Keratinocyte (primary cell): ENCODE data around the gene SEMA3F. TPM values are rescaled to one million over a fixed set of nuclear protein-coding genes. Genes with fewer than 3 reads are reported as not detected.

ENCODE experiments used
- DNase-seq: peaks from one replicate; pipeline ENCODE4 v3.0.0-alpha.2; 2011; ENCODE audit warnings: low read depth, missing footprints, low spot score
- FAIRE-seq: peaks from 2 replicates; lab custom pipeline; 2011; peaks lifted over from hg19 to GRCh38; lab: Jason Lieb, UNC
- H2AFZ ChIP-seq: 2 replicates; pipeline ENCODE4 v1.6.0; 2012; ENCODE audit warnings: low read length, control low read depth, inconsistent platforms; ENCODE audit not compliant: control insufficient read depth
- H3K27ac ChIP-seq: 2 replicates; pipeline ENCODE4 v1.5.1; 2011; ENCODE audit warnings: low read length; ENCODE audit not compliant: control insufficient read depth, insufficient read depth
- H3K27me3 ChIP-seq: 3 replicates; pipeline ENCODE4 v1.6.0; 2011; ENCODE audit warnings: low read length; ENCODE audit not compliant: control insufficient read depth, insufficient read depth; ENCODE audit errors: extremely low read depth
- H3K36me3 ChIP-seq, 2 experiments: 2 replicates in 1 of 2; 3 replicates in 1 of 2; pipeline ENCODE4 v1.5.1; 2011; ENCODE audit warnings: low read length in 2 of 2, mild to moderate bottlenecking in 1 of 2; ENCODE audit not compliant: control insufficient read depth in 2 of 2, insufficient read depth in 2 of 2; ENCODE audit errors: extremely low read depth in 1 of 2
- H3K4me1 ChIP-seq: 3 replicates; pipeline ENCODE4 v1.5.1; 2011; ENCODE audit warnings: low read length; ENCODE audit not compliant: control insufficient read depth, insufficient read depth; ENCODE audit errors: extremely low read depth
- H3K4me2 ChIP-seq: 3 replicates; pipeline ENCODE4 v1.6.0; 2011; ENCODE audit warnings: low read depth, low read length; ENCODE audit not compliant: control insufficient read depth, insufficient read depth; ENCODE audit errors: extremely low read depth
- H3K4me3 ChIP-seq, 3 experiments: fragments of 200-600 bp in 1 of 3; sonication (generic) in 1 of 3; 2 replicates in 2 of 3; 3 replicates in 1 of 3; pipeline ENCODE4 v1.5.1; 2011 to 2016; ENCODE audit warnings: low read length in 3 of 3, mild to moderate bottlenecking in 3 of 3, control low read depth in 2 of 3, inconsistent platforms in 1 of 3, low read depth in 1 of 3, mixed read lengths in 1 of 3, mixed run types in 1 of 3, moderate library complexity in 1 of 3; ENCODE audit not compliant: control insufficient read depth in 2 of 3, insufficient read depth in 2 of 3; ENCODE audit errors: extremely low read depth in 1 of 3
- H3K79me2 ChIP-seq: 2 replicates; pipeline ENCODE4 v1.6.0; 2012; ENCODE audit warnings: low read length; ENCODE audit not compliant: control insufficient read depth, insufficient read depth
- H3K9ac ChIP-seq: 3 replicates; pipeline ENCODE4 v1.6.0; 2011; ENCODE audit warnings: low read length; ENCODE audit not compliant: control insufficient read depth, insufficient read depth; ENCODE audit errors: extremely low read depth
- H3K9me1 ChIP-seq: 3 replicates; pipeline ENCODE4 v1.6.0; 2011; ENCODE audit warnings: low read length; ENCODE audit not compliant: control insufficient read depth, insufficient read depth; ENCODE audit errors: extremely low read depth
- H3K9me3 ChIP-seq: 2 replicates; pipeline ENCODE4 v1.5.1; 2012; ENCODE audit warnings: low read depth, low read length; ENCODE audit not compliant: control insufficient read depth
- H4K20me1 ChIP-seq: 3 replicates; pipeline ENCODE4 v1.6.0; 2011; ENCODE audit warnings: low read length; ENCODE audit not compliant: control insufficient read depth, insufficient read depth; ENCODE audit errors: extremely low read depth
- CTCF ChIP-seq, 3 experiments: IDR thresholded peaks in 1 of 3; conservative IDR thresholded peaks in 1 of 3; optimal IDR thresholded peaks in 1 of 3; 2 replicates in 2 of 3; 3 replicates in 1 of 3; pipeline versions ENCODE3 to v1.5.1; 2011; ENCODE audit warnings: low read length in 3 of 3, mild to moderate bottlenecking in 3 of 3, moderate library complexity in 2 of 3, control low read depth in 1 of 3, inconsistent platforms in 1 of 3; ENCODE audit not compliant: insufficient read depth in 2 of 3; ENCODE audit errors: extremely low read depth in 1 of 3
- EZH2 ChIP-seq: IDR thresholded peaks from one replicate; pipeline ENCODE4 v1.6.1; 2012; ENCODE audit warnings: inconsistent platforms, mild to moderate bottlenecking, low read length, moderate library complexity
- dilution Hi-C: fragments of 300-500 bp; cut with MboI; formaldehyde crosslinking; loops from one replicate; pipeline ENCODE4 v1.7.0; 2020; ENCODE audit warnings: low sequenced_read_pairs; ENCODE audit not compliant: extremely low pct_ligation_motif_present
- polyA plus RNA-seq, 5 experiments: library from polyadenylated mRNA; depleted of rRNA in 3 of 5; stranded (reverse) in 3 of 5; stranded (forward) in 1 of 5; unstranded in 1 of 5; fragments of >200 nt; gene quantifications; 1 replicate in 1 of 5; 2 replicates in 3 of 5; 3 replicates in 1 of 5; pipeline versions ENCODE4 v1.2.1 to v1.2.3, GENCODE V29; 2011 to 2012; ENCODE audit warnings: missing spikeins in 2 of 5, low read depth in 1 of 5, low replicate concordance in 1 of 5

Gene SEMA3F
- polyA plus RNA-seq, 1 donor (not counting 4 experiments of a cell fraction or from before 2014, with no cell fraction given) = 72.8 TPM

- dilution Hi-C loops = no loop called here
- FAIRE-seq (no peak), DNase-seq (no peak)
- no peaks in the 10 kb centered on the region for H3K79me2 ChIP-seq
- no peak overlapping the region for H3K4me2 ChIP-seq
- H3K9me3 ChIP-seq = no peaks in the 10 kb centered on the region
- H3K4me1 ChIP-seq = peaks cover 1% of the 10 kb centered on the region
- no peak overlapping the region for H3K9ac ChIP-seq
- H3K36me3 ChIP-seq = no peaks in the 10 kb centered on the region
- no peak overlapping the region for H3K27ac ChIP-seq
- TF ChIP-seq EZH2 (no peak), CTCF (optimal IDR thresholded peaks at IDR 0.05 in 1 of 3, IDR thresholded peaks at IDR 0.05 in 1 of 3, conservative IDR thresholded peaks at IDR 0.05 in 1 of 3; ENCODE audit: extremely low read depth in 1 of 3, insufficient read depth in 2 of 3, low read length in 3 of 3) (no peak)
- H3K9me1 ChIP-seq = no peaks in the 10 kb centered on the region
- H3K4me3 ChIP-seq = no peak overlapping the region
- no peak overlapping the region for H2AFZ ChIP-seq
- H3K27me3 ChIP-seq = no peaks in the 10 kb centered on the region
- H4K20me1 ChIP-seq = no peaks in the 10 kb centered on the region
Observed at GRCh38 chr3:50132421-50133282, 22.5 kb upstream of the SEMA3F start.

GRCh38 chr3:50133283-50133615, 21.9 kb upstream of the SEMA3F start:
- Histone ChIP-seq H3K4me3 (no peak overlapping the region), H2AFZ (no peak overlapping the region), H3K9me1 (no peaks in the 10 kb centered on the region), H3K79me2 (no peaks in the 10 kb centered on the region), H3K9me3 (no peaks in the 10 kb centered on the region), H4K20me1 (no peaks in the 10 kb centered on the region), H3K27ac (no peak overlapping the region), H3K4me1 (peaks cover 7% of the 10 kb centered on the region), H3K9ac (no peak overlapping the region), H3K36me3 (no peaks in the 10 kb centered on the region), H3K4me2 (no peak overlapping the region), H3K27me3 (no peaks in the 10 kb centered on the region)
- dilution Hi-C loops = no loop called here
- DNase-seq = no peak
- FAIRE-seq = no peak
- TF ChIP-seq CTCF (optimal IDR thresholded peaks at IDR 0.05 in 1 of 3, IDR thresholded peaks at IDR 0.05 in 1 of 3, conservative IDR thresholded peaks at IDR 0.05 in 1 of 3; ENCODE audit: extremely low read depth in 1 of 3, insufficient read depth in 2 of 3, low read length in 3 of 3) (no peak), EZH2 (no peak)
